NCI-H1105 treated with DMSO at 0.1 percent for 48 hours (cell line): Measurements from ENCODE around the gene OSBP.
A peak's percentile ranks its signal among the peaks of the same experiment; 100 is the strongest.
"Not testable (repeated sequence)": the region's sequence is repeated elsewhere in the genome, so short reads cannot be mapped to it uniquely, and the experiment has no call there.

ENCODE experiments used
- DNase-seq: peaks from one replicate; lab custom pipeline; 2025; lab: John Stamatoyannopoulos, UW

OSBP gene, protein sequence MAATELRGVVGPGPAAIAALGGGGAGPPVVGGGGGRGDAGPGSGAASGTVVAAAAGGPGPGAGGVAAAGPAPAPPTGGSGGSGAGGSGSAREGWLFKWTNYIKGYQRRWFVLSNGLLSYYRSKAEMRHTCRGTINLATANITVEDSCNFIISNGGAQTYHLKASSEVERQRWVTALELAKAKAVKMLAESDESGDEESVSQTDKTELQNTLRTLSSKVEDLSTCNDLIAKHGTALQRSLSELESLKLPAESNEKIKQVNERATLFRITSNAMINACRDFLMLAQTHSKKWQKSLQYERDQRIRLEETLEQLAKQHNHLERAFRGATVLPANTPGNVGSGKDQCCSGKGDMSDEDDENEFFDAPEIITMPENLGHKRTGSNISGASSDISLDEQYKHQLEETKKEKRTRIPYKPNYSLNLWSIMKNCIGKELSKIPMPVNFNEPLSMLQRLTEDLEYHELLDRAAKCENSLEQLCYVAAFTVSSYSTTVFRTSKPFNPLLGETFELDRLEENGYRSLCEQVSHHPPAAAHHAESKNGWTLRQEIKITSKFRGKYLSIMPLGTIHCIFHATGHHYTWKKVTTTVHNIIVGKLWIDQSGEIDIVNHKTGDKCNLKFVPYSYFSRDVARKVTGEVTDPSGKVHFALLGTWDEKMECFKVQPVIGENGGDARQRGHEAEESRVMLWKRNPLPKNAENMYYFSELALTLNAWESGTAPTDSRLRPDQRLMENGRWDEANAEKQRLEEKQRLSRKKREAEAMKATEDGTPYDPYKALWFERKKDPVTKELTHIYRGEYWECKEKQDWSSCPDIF

DNA sequence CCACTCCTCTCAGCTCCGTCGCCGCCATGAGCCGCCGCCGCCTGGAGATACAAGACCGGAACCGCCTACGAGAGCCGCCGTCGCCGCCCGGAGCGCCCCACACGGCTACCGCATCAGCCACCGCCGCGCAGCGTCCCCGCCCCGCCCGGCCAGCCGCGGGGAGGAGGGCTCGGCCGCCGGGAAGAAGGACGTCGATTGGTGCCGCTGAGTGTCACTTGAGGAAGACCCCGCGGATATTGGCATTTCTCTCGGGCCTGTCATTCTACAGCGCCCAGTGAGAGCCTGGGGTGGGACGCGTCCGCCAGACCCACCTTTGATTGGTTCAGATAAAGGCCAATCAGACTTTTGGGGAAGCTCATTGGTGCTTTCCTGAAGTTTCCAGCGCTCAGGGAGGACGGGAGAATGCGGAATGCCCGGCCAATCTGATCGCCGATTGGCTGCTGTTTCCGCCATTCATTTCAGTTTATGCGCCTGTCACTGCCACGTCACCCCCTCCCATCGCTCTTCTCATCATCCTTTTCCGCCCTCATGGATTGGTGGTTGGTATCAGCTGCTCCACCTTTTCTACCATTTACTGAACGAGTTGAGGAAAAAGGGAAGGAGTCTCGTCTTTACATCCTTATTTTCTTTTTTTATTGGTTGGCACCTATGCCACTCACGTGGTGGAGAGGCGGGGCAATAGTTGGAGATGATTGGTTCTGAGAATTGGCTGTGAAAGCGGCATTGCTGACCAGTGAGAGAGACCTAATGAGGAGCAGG lies at the start of gene OSBP:
TSS of gene OSBP (minus strand) at position 138 of the 759 bp plus-strand sequence. CDS start at position 28, 110 bp downstream.
- DNase-seq, result peak; percentile 100

DNA sequence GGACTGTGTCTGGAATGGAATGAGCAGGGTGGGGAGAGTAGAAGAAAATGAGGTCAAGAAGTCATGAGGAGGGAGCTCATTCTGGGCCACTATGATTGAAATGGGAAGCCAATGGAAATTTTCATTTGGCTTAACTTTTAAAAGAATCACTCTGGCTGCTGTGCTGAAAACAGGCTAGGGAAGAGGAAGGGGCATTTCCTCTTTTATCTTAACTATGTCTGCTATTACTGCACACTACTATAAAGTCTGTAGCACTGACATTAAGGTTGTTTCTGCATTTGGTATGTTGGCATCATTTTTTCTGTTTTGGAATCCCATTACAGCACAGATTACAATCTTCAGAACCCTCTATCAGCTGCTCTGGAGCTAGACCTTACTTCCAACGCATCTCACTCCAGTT lies 45.0 kb upstream of the OSBP start:
- no peak for DNase-seq

DNA sequence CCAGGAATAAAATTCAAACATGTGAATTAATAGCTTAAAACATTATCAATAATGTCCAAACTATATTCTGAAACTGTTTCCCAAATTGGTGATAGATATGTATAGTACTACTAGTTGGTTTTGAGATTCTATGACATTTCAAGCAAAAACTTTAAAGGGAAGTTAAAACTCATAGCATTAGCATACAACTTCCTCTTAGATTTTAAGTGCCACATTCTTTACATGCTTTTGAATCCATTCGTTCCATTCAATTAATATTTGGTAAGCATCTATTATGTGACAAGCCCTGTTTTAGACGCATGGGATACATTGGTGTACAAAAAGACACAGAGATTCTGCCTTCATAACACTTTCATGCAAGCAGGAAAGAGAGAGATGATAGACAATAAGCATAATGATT lies 44.4 kb upstream of the OSBP start:
- no peak for DNase-seq

DNA sequence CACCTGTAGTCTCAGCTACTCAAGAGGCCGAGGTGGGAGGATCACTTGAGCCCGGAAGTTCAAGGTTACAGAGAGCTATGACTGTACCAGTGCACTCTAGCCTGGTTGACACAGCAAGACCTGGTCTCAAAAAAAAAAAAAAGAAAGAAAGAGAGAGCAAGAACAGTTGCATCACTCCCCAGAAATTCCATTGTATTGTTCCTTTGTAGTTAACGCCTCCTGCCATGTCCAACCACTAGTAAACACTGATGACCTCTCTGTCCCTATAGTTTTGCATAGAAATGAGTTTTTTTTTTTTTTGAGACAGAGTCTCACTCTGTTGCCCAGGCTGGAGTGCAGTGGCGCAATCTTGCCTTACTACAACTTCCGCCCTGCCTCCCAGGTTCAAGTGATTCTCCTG lies 42.5 kb upstream of the OSBP start:
- no peak for DNase-seq

DNA sequence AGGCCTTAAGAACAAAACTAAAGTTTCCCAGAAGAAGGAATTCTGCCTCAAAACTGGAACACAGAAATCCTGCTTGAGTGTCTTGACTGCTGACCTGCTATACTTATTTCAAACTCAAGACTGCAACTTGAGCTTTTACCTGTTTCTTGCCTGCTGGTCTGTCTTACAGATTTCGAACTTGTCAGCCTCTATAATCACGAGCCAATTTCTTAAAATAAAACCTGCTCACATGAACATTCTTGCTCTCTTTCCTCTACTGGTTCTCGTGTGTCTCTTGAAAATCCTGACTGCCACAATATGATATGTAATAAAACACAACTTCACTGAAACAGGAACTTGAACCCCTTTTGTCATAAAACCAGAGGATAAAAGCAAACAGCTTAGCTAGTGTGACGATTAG lies 39.3 kb upstream of the OSBP start:
- DNase-seq, result no peak

DNA sequence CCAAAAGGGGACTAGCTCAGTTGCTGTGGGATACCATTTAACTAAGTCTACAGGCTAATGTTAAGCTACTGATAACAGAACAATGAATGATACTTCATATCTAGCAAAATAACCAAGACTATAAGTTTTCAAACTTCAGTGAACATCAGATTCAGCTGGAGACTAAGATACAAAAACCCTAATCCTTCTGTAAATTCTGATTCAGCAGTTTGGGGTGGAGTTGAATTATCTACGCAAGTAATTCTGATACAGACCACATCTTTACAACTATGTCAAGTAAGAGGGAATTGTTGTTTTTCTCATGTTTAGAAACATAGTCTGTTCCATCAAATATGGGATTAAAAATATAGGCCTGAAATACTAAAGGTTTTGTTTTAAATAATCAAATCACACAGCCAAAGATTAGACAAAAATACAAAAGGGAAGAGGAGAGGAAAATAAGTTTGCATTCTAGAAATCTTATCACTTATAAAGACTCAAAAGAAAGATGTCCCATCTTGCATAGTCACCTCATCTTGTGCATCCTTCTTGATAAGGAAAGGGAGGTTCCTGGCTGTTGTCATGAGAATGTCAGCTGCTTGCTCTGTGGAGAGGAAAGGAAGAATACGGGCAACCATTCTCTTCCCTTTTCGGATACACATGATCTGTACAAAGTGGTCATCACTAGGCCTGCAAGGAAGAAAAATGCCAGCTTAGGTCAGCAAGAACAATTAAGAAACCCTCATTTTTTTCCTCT lies 31.8 kb upstream of the OSBP start:
- no peak for DNase-seq

DNA sequence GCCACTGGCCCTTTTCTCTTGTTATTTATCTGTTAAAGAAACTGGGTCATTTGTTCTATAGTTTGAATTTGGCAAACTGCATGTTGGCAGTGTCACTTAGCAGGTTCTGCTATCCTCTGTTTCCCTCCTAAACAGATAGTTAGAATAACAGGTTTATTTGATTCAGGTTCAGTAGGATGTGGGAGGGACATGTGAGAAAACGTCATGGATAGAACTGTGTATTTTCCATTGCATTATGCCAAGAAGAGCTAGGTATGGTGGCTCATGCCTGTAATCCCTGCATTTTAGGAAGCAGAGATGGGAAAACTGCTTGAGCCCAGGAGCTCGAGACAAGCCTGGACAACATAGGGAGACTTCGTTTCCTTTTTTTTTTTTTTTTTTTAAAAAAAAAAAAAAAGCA lies 29.0 kb upstream of the OSBP start:
- no peak for DNase-seq

DNA sequence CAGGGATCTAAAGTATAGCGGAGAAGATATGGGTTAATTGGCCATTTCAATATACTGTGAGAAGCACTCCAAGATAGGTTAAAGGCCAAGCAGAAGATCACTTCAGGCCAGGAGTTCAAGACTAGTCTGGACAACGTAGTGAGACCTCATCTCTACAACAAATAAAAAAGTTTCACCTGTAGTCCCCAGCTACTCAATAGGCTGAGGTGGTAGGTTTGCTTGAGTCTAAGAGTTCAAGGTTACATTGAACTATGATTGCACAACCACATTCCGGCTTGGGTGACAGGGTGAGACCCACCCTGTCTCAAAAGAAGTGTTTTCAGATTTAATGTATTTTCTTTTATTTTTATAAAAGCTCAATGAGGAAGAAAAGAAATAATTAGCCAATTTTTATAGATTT lies 27.8 kb upstream of the OSBP start:
- no peak for DNase-seq

DNA sequence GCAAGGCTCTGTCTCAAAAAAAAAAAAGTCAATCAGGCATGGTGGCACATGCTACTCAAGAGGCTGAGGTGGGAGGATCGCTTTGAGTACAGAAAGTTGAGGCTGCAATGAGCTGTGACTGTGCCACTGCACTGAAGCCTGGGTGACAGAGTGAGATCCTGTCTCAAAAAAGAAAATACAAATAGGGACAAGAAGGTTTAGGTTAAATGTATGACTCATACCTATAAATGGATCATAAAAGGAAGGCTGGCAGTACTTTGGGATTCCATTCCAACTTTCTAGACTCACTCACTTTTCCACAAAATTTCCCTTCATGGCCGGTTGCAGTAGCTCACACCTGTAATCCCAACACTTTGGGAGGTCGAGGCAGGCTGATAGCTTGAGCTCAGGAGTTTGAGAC lies 25.6 kb upstream of the OSBP start:
- no peak for DNase-seq

DNA sequence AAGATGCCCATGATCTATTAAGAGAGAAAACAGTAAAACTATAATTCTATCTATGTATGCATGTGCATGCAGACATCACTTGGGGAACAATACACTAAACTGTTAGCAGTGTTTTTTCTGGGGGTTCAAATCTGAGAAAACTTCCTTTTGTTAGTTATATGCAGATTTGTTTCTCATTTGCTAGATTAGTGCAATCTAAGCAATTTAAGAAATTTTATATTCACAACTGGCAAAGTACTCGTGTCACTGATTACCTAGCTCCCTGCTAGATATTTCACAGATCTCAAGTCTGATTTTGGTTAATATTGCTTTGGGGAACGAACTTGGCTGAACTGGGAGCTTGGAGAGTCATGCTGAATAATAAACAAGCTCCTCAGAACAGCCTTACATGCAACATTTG lies 14.9 kb upstream of the OSBP start:
- DNase-seq, result no peak

DNA sequence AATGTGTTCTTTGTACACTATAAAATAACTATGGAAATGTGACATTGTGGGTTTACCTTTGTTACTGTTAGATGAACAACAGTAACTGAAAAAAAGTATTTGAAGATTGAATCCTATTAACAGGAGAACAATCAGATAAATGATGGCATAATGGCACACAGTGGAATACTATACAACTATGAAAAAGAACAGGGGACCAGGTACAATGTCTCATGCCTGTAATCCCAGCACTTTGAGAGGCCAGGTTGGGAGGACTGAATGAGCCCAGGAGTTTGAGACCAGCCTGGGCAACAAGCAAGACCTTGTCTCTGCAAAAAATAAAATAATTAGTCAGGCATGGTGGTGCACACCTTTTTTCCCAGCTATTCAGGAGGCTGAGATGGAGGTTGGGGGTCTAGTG lies 14.4 kb upstream of the OSBP start:
- no peak for DNase-seq

DNA sequence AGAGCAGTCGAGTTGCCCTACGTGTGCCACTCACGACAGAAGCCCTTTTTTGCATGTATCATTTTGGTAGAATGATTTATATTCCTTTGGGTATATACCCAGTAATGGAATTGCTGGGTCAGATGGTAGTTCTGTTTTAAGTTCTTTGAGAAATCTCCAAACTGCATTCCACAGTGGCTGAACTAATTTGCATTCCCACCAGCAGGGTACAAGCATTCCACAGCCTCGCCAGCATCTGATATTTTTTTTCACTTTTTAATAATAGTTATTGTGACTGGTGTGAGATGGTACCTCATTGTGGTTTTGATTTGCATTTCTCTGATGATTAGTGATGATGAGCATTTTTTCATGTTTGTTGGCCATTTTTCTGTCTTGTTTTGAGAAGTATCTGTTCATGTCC lies 11.4 kb upstream of the OSBP start:
- DNase-seq, result not testable (repeated sequence)

DNA sequence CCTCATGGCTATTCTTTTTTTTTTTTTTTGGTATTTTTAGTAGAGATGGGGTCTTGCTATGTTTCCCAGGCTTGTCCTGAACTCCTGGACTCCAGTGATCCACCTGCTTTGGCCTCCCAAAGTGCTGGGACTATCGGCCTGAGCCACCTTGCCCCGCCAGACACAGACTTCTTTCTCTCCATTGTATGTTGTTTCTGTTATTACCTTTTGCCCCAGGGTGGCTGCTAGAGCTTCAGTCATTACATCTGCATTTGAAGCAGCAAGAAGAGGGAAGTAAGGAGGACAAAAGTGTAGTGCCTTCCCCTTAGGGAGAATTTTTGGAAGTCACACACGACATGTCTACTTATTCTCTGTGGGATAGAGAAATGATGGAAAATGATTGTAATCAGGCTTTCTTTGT lies 10.1 kb upstream of the OSBP start:
- no peak for DNase-seq

DNA sequence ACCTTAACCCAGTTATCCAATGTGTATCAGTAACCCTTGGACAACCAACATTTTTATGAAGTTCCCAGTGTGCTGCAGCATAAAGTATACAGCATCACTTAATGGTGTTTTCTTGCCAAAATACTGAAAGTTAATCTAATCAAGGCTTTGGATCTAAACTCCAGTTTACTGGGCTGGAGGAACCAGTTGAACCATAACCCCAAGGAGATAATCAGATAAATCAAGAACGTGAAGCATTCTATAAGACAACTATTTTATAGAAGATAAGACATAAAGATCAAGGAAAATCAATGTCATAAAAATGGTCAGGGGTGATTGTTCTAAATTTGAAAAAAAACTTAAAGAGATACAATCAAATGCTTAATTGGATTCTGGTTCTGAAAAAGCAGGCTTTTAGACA lies 2.3 kb upstream of the OSBP start:
- DNase-seq, result no peak

DNA sequence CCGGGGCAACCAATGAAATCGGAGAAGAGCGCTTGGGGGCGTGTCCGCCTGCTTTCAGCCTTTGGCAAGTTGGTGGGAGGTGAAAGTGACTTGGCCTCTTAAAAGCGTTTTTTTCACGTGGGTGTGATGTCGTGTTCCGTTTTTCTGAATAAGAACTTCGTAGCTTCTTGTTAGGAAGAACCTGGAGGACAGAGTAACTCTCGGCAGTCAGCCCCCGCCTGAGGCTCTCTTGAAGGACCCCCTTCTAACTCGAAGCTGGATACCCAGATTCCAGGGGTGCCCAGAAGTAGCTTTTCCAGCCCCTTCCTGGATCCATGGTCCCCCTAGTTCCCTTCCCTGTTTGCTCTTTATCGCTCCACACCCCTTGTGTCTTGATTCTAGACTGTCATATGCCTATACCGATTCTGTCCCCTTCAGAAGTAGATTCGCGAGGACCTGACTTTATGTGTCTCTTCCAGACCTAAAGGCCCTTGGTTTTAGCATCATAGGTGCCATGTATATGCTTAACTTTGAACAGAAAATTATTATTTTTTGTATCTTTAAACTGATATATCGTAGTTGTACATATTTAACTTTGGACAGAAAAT lies 915 bp upstream of the OSBP start:
- DNase-seq, result no peak

DNA sequence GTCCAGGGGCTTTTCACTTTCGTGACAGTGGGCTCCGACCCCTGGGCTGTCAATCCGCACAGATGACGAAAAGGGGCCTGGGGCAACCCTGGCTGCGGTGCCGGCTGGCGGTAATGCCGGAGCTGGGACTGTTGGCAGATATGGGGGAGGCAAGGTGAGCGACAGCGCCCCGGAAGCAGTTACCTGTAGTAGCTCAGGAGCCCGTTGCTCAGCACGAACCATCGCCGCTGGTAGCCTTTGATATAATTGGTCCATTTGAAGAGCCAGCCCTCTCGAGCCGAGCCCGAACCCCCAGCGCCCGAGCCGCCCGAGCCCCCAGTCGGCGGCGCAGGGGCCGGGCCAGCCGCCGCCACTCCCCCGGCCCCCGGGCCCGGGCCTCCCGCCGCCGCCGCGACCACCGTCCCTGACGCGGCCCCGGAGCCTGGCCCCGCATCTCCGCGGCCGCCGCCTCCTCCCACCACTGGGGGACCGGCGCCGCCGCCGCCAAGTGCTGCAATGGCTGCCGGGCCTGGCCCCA lies 396 bp downstream of the OSBP start:
- DNase-seq, result peak; percentile 60

DNA sequence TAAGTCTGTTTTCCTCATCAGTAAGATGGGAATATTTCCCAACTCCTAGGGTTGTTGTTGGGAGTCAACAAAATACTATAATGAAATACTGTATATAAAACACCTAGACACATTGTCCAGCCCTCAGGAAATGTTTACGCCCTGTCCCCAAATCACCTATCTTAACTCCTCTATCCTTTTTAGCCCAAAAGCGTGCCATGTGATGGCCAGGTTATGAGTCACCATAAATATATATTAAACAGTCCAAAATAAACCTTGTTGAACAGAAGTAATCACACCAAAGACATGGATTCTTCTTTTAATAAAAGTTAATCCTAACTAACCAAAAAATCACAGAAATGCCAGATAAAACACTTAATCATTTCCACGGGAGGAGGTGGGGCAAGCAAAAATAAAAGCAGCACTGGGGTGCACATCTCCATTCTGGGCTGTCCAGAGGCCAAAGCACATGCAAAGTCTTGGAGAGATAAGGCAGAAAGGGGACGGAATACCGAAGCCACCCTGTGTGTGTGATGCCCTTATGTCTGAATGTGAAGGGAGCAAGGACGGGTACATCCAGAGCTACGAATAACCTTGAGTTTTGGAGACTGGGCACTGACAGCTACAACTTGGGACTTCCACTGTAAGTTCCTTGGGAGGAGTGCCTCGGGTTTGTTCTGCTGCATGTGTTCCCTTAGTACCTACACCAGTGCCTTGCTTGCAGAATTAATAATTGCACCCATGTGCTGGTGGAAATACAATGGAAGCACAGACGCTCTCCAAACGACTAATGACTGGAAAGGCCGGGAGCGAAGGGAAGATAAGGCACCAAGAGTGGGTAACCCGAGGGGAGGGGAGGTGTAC lies 1.1 kb downstream of the OSBP start:
- DNase-seq, result no peak

DNA sequence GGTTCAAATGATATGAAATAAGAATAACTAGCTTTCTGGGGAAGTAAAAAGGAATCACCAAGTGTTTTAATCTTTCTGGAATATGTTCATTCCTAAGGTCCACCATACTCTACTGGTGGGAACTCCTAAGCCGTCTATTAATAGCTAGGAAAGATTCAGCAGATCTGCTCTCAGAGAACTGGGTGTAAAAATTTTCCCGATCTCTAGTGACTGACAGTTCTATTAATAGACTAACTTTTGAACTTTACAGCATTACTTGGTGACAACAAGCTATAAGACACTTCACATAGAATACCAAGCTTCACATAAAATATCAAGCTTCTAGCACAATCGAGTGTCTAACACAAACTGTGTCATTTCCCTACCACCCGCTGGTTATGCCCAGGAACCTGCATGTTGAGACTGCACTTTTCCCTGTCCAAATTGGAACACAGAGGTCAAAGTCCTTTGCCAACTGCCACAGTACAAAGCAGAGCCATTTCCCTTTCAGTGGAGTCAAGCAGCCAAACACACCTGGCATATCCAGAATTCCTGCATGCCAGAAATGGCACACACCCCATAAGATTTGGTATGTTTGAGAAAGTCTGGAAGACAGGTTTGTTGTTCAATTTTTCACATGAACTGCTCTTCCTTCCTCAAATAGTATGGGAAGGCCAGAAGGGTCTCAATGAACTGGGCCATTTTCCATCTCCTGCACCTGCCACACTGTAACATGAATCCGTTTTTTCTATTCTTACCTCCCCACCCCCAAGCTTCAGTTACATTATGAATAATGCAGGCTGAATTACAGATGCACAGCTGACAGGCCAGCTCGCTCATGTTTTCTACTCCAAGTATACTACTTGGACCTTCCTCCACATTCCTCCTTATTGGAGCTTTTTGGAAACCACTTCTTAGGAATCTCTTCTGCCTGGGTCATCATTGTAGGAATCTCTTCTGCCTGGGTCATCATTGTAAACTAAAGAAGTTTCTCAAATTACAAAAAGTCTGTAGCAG lies 3.7 kb downstream of the OSBP start:
- peak; percentile 84 for DNase-seq

DNA sequence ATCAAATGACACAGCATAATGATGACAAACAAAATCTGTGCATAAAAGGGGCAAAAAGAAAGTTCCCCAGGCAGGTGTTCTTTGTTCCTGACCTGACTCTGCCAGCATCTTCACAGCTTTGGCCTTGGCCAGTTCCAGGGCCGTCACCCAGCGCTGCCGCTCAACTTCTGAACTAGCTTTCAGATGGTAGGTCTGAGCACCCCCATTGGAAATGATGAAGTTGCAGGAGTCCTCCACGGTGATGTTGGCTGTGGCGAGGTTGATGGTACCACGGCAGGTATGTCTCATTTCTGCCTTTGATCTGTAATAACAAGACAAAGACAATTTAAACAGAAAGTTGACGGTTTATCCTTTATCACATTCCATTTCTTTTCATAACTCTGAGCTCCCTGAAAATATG lies 5.3 kb downstream of the OSBP start:
- DNase-seq, result no peak
